Measurements from ENCODE around the gene HACD2. TPM values are rescaled to one million over a fixed set of nuclear protein-coding genes. Genes with fewer than 3 reads are reported as not detected.
"Not testable (repeated sequence)": the region's sequence is repeated elsewhere in the genome, so short reads cannot be mapped to it uniquely, and the experiment has no call there.

Gene HACD2
- total and polyA plus RNA-seq, 12 donors: 6.8 to 14.1 (median 10.6) TPM

DNA sequence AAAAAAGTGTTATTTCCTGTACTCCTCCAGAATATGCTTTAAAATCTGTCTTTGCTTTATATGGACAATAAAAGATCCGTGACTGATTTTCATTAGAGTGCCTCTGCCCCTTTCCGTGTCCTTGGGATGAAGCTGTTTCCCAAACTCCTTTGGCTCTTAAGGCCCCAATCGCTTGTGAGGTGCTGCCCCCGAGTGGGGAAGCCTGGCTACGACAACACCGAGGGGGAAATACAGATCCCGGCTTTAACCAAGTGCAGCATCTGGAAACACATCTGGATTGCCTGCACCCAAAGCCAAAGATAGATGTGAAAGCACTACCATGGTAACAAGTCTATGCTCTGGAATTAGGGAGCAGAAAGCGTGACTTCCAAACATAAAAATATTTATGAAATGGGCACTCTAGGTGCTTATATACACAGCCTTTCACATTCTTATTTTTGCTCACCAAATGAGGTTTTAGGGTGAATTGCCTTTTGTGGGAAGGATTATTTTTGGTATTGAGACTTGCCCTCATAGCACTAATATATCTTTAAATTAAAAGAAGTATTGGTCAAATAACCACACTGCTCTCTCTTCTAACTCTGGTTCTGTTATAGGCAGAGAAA, 95.4 kb downstream of the HACD2 start:
- Histone ChIP-seq H3K9me3 (no peaks in the 10 kb centered on the region), H3K27me3 (no peaks in the 10 kb centered on the region), H3K27ac (peak overlapping the region in 7 of 10 donors; percentile 31 to 74 (median 68)), H3K4me1 (peaks cover 0 to 52% (median 7%) of the 10 kb centered on the region in 9 donors), H3K36me3 (peaks cover 0 to 30% (median 0%) of the 10 kb centered on the region in 9 donors), H3K4me3 (peak overlapping the region in 2 of 10 donors; percentile 0 to 8)
- ATAC-seq: peak; percentile 75 to 90 (median 85)
- WGBS, 2 donors: 6 to 8% methylated on average over 8 of the region's 8 CpGs
- TF ChIP-seq, protein P1, sequence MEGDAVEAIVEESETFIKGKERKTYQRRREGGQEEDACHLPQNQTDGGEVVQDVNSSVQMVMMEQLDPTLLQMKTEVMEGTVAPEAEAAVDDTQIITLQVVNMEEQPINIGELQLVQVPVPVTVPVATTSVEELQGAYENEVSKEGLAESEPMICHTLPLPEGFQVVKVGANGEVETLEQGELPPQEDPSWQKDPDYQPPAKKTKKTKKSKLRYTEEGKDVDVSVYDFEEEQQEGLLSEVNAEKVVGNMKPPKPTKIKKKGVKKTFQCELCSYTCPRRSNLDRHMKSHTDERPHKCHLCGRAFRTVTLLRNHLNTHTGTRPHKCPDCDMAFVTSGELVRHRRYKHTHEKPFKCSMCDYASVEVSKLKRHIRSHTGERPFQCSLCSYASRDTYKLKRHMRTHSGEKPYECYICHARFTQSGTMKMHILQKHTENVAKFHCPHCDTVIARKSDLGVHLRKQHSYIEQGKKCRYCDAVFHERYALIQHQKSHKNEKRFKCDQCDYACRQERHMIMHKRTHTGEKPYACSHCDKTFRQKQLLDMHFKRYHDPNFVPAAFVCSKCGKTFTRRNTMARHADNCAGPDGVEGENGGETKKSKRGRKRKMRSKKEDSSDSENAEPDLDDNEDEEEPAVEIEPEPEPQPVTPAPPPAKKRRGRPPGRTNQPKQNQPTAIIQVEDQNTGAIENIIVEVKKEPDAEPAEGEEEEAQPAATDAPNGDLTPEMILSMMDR (IDR thresholded peaks at IDR 0.05): peak; percentile 61 to 91 (median 88)
- peak; percentile 76 to 80 for DNase-seq
- intact Hi-C loops (cut with DNase I): loop anchor here (1.0 to 10.0 kb wide), 8 partner anchors 37 to 161 kb away; partner anchors contain the start of gene ADCY5 (in 4 of the 10)

DNA sequence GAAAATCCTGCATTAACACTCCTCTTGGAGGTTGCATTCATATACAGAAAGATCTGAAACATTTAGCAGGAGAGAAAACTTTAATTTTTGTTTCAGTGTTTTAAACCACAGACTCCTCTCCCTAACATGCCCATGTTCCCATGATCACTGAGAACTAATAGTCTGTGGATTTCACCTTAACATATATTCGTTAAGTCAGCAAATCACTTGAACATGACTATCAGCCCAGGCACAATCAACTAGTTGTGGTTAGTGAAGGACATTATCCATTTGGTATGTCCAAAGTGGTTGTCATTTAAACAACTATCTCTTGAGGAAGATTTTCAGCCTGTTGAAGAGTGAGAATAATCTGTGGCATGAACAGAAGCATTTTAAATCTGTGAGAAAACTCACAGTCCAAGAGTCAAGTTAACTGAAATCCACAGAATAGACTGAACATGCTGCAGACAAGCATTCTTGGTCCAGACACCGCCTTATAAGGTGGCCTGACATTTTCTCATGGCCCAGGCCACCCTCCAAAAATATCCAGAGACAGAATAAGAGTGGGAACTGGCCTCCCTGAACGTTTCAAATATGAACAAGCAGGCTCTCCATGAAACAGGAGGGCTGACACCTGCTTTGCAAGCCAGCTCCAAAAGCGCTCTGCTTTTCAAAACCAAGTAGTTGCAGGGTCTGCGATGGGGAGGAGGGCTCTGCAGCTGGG, 96.1 kb downstream of the HACD2 start:
- DNase-seq (no peak), ATAC-seq (peak; percentile 39 to 83 (median 63))
- Histone ChIP-seq H3K27me3 (no peaks in the 10 kb centered on the region), H3K27ac (peak overlapping the region in 9 of 10 donors; percentile 10 to 74 (median 59)), H3K9me3 (no peaks in the 10 kb centered on the region), H3K4me3 (peak overlapping the region in 2 of 10 donors; percentile 0 to 8), H3K4me1 (peaks cover 0 to 47% (median 7%) of the 10 kb centered on the region in 9 donors), H3K36me3 (peaks cover 0 to 23% (median 0%) of the 10 kb centered on the region in 9 donors)
- WGBS, 2 donors: 58 to 59% methylated on average over 5 of the region's 5 CpGs
- intact Hi-C loops (cut with DNase I): loop anchor here in 9 of 10 donors (1.0 to 5.0 kb wide), 7 partner anchors 36 to 160 kb away; partner anchors contain the start of gene ADCY5 (in 3 of the 9)
- TF ChIP-seq, protein P1 (IDR thresholded peaks at IDR 0.05): no peak

GRCh38 chr3:123487063-123487462, 97.8 kb downstream of the HACD2 start:
- intact Hi-C loops (cut with DNase I): loop anchor here in 5 of 10 donors (5.0 kb wide), 2 partner anchors 35 to 40 kb away; partner anchors contain the start of gene ADCY5 (in 2 of the 5)
- H3K36me3 ChIP-seq: peaks cover 0 to 12% (median 0%) of the 10 kb centered on the region in 9 donors
- H3K27me3 ChIP-seq, H3K4me3 ChIP-seq, H3K9me3 ChIP-seq, DNase-seq: not testable (repeated sequence)
- peak in 7 of 8 donors; percentile 29 to 54 (median 39) for ATAC-seq
- 48 to 58% methylated on average over 8 of the region's 8 CpGs for WGBS, 2 donors
- peaks cover 0 to 33% (median 7%) of the 10 kb centered on the region in 9 donors for H3K4me1 ChIP-seq
- H3K27ac ChIP-seq: peak overlapping the region in 6 of 10 donors; percentile 13 to 74 (median 48)

GRCh38 chr3:123486460-123486859, 98.4 kb downstream of the HACD2 start:
- DNase-seq: no peak
- intact Hi-C loops (cut with DNase I): loop anchor here in 5 of 10 donors (5.0 kb wide), 2 partner anchors 34 to 39 kb away; partner anchors contain the start of gene ADCY5 (in 2 of the 5)
- Histone ChIP-seq H3K4me3 (no peak overlapping the region), H3K36me3 (peaks cover 0 to 11% (median 0%) of the 10 kb centered on the region in 9 donors), H3K4me1 (peaks cover 0 to 32% (median 6%) of the 10 kb centered on the region in 9 donors), H3K27me3 (no peaks in the 10 kb centered on the region), H3K9me3 (no peaks in the 10 kb centered on the region), H3K27ac (peak overlapping the region in 5 of 10 donors; percentile 13 to 74 (median 59))
- 84 to 87% methylated on average over 7 of the region's 7 CpGs for WGBS, 2 donors
- TF ChIP-seq, protein P1 (IDR thresholded peaks at IDR 0.05): no peak
- no peak for ATAC-seq
